ENCODE measurements around the gene HAVCR2. TPM values are rescaled to one million over a fixed set of nuclear protein-coding genes. Genes with fewer than 3 reads are reported as not detected.

The HAVCR2 gene
- total RNA-seq, 1 donor from 2014 or later: 14.9 TPM

- no peak for DNase-seq (ENCODE audit: low spot score)
These were observed 62.8 kb downstream of the HAVCR2 start for GRCh38 chr5:157046041-157046440.

- DNase-seq (ENCODE audit: low spot score): no peak
These were observed 63.2 kb downstream of the HAVCR2 start for GRCh38 chr5:157045601-157046000.

GRCh38 chr5:157038568-157039187 lies 70.2 kb downstream of the HAVCR2 start:
- no peak for DNase-seq (ENCODE audit: low spot score)

Other genes with a start within 250 kb of the HAVCR2 start
- gene TIMD4, start 145.8 kb downstream of the HAVCR2 start, total RNA-seq: not detected
- gene HAVCR1, start 49.9 kb downstream of the HAVCR2 start, total RNA-seq: 0.29 TPM
- 10.7 TPM for gene MED7, start 33.8 kb upstream of the HAVCR2 start, total RNA-seq
- not detected for gene GARIN3, start 57.2 kb upstream of the HAVCR2 start, total RNA-seq
- 4.5 TPM for gene ITK, start 71.8 kb upstream of the HAVCR2 start, total RNA-seq
- 7.3 TPM for gene CYFIP2, start 157.1 kb upstream of the HAVCR2 start, total RNA-seq